ENCODE data around the gene SLC44A2. TPM values are rescaled to one million over a fixed set of nuclear protein-coding genes. Genes with fewer than 3 reads are reported as not detected.

The SLC44A2 gene
- total RNA-seq, 1 experiment from 2014 or later: 239 TPM

DNA sequence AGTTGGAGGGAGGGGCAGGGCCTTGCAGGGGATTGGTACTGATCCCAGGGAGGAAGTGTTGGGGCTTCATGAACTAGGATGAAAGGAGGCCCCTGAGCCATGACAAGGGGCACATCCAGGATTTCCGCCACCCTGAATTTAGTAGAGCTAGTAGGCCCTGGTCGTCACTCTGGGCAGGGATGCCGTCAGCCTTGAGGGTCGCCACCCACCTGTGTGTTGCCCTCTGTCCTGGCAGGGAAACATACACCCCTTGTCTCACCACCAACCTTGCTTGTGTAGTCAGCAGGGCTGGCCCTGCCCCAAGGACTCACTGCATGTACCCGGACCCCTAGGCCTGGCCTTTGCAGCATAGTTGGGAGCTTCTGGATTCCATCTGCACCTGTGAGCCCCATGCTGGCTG lies 66.5 kb downstream of the SLC44A2 start:
- no TSS peak for BruUV-seq (replicated peaks)
- Histone ChIP-seq H3K9me3 (ENCODE audit: insufficient read depth, low read depth) (no peaks in the 10 kb centered on the region), H3K4me2 (no peak overlapping the region), H3K27me3 (ENCODE audit: insufficient read depth, low read depth) (0 out of 2 replicates have a peak, but pooled peaks cover 2% of the 10 kb centered on the region), H3K79me2 (ENCODE audit: low read depth) (no peaks in the 10 kb centered on the region), H3K4me1 (replicated peaks; ENCODE audit: insufficient read depth) (no peaks in the 10 kb centered on the region), H2AFZ (no peak overlapping the region), H4K20me1 (ENCODE audit: insufficient read depth) (peaks cover 74% of the 10 kb centered on the region), H3F3A (ENCODE audit: insufficient read depth, low read depth) (peaks cover 70% of the 10 kb centered on the region), H3K4me3 (no peak overlapping the region), H3K36me3 (ENCODE audit: low read depth) (peaks cover 8% of the 10 kb centered on the region; the same call in 1 of the 2 replicates), H3K27ac (no peak overlapping the region), H3K9me2 (ENCODE audit: insufficient read depth) (no peaks in the 10 kb centered on the region)
- intact Hi-C loops (cut with micrococcal nuclease; ENCODE audit: unreplicated experiment): no loop called here
- CTCF ChIA-PET: no interaction called here
- DNase-seq: no peak
- POLR2A ChIA-PET (ENCODE audit: unreplicated experiment): no interaction called here
- no peak for TF ChIP-seq EZH2 (IDR thresholded peaks at IDR 0.05; ENCODE audit: low read depth)
- TF ChIP-seq, protein P1, sequence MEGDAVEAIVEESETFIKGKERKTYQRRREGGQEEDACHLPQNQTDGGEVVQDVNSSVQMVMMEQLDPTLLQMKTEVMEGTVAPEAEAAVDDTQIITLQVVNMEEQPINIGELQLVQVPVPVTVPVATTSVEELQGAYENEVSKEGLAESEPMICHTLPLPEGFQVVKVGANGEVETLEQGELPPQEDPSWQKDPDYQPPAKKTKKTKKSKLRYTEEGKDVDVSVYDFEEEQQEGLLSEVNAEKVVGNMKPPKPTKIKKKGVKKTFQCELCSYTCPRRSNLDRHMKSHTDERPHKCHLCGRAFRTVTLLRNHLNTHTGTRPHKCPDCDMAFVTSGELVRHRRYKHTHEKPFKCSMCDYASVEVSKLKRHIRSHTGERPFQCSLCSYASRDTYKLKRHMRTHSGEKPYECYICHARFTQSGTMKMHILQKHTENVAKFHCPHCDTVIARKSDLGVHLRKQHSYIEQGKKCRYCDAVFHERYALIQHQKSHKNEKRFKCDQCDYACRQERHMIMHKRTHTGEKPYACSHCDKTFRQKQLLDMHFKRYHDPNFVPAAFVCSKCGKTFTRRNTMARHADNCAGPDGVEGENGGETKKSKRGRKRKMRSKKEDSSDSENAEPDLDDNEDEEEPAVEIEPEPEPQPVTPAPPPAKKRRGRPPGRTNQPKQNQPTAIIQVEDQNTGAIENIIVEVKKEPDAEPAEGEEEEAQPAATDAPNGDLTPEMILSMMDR (conservative IDR thresholded peaks at IDR 0.05): no peak

DNA sequence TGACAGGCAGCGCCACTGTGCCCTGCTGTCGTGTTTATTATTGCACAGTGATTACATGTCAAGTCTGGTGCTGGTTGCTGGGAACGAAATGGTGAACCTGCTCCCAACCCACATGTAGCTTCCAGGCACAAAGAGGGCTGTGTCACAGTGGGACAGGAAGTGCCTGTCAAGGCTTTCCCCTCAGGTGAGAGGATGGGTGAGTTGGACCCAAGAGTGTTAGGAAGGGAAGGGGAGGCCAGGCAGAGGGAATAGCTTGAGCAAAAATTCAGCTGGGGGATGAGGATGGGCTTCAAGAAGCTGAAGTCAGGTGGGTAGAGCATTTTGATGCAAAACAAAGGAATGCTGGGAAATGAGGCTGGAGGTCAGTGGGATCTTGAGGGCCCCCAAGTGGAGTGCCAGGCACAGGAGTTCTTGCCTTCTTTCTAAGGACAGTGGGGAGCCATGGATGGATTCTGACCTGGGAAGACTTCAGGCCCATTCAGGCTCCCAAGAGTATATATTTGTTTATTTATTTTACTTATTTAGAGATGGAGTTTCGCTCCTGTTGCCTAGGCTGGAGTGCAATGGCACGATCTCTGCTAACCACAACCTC lies 67.4 kb downstream of the SLC44A2 start:
- H3K27me3 ChIP-seq (ENCODE audit: insufficient read depth, low read depth): 0 out of 2 replicates have a peak, but pooled peaks cover 11% of the 10 kb centered on the region
- intact Hi-C loops (cut with micrococcal nuclease; ENCODE audit: unreplicated experiment): no loop called here
- no peak overlapping the region for H2AFZ ChIP-seq
- ChIA-PET CTCF (no interaction called here), POLR2A (ENCODE audit: unreplicated experiment) (no interaction called here)
- H3K4me2 ChIP-seq: no peak overlapping the region
- H3K36me3 ChIP-seq (ENCODE audit: low read depth): peaks cover 8% of the 10 kb centered on the region; the same call in 1 of the 2 replicates
- no peaks in the 10 kb centered on the region for H3K9me3 ChIP-seq (ENCODE audit: insufficient read depth, low read depth)
- no peaks in the 10 kb centered on the region for H3K9me2 ChIP-seq (ENCODE audit: insufficient read depth)
- BruUV-seq (replicated peaks): no TSS peak
- H3K79me2 ChIP-seq (ENCODE audit: low read depth): no peaks in the 10 kb centered on the region
- no peak for TF ChIP-seq EZH2 (IDR thresholded peaks at IDR 0.05; ENCODE audit: low read depth)
- peaks cover 69% of the 10 kb centered on the region for H3F3A ChIP-seq (ENCODE audit: insufficient read depth, low read depth)
- no peak overlapping the region for H3K27ac ChIP-seq
- no peak overlapping the region for H3K4me3 ChIP-seq
- H3K4me1 ChIP-seq (replicated peaks; ENCODE audit: insufficient read depth): no peaks in the 10 kb centered on the region
- peaks cover 70% of the 10 kb centered on the region for H4K20me1 ChIP-seq (ENCODE audit: insufficient read depth)
- peak in 1 of 2 experiments; percentile 36 for DNase-seq

Other genes with a start within 250 kb of the SLC44A2 start
- gene TYK2, start 245.0 kb upstream of the SLC44A2 start, total RNA-seq (2021): 94.7 and 102 TPM in 2 replicates
- gene CDC37, start 222.0 kb upstream of the SLC44A2 start, total RNA-seq (2021): 156 and 191 TPM in 2 replicates
- 8.9 and 10.4 TPM in 2 replicates for gene PDE4A, start 205.0 kb upstream of the SLC44A2 start, total RNA-seq (2021)
- gene KEAP1, start 122.2 kb upstream of the SLC44A2 start, total RNA-seq (2021): 154 and 170 TPM in 2 replicates
- 7.9 and 9.5 TPM in 2 replicates for gene S1PR5, start 108.1 kb upstream of the SLC44A2 start, total RNA-seq (2021)
- 33.1 and 40.2 TPM in 2 replicates for gene ATG4D, start 81.6 kb upstream of the SLC44A2 start, total RNA-seq (2021)
- 24.5 and 27.0 TPM in 2 replicates for gene KRI1, start 59.5 kb upstream of the SLC44A2 start, total RNA-seq (2021)
- 8.3 and 10.1 TPM in 2 replicates for gene CDKN2D, start 56.6 kb upstream of the SLC44A2 start, total RNA-seq (2021)
- gene AP1M2, start 38.2 kb upstream of the SLC44A2 start, total RNA-seq (2021): 94.5 and 126 TPM in 2 replicates
- 242 and 326 TPM in 2 replicates for gene ILF3, start 28.8 kb downstream of the SLC44A2 start, total RNA-seq (2021)
- 31.9 and 41.0 TPM in 2 replicates for gene QTRT1, start 75.9 kb downstream of the SLC44A2 start, total RNA-seq (2021)
- gene DNM2, start 92.5 kb downstream of the SLC44A2 start, total RNA-seq (2021): 169 and 188 TPM in 2 replicates
- 21.3 and 31.4 TPM in 2 replicates for gene TMED1, start 210.7 kb downstream of the SLC44A2 start, total RNA-seq (2021)
- 0.59 and 1.4 TPM in 2 replicates for gene C19orf38, start 222.9 kb downstream of the SLC44A2 start, total RNA-seq (2021)
- 56.0 and 63.7 TPM in 2 replicates for gene CARM1, start 246.0 kb downstream of the SLC44A2 start, total RNA-seq (2021)